Trophoblast cell (in vitro differentiated cells and primary cell): Measurements from ENCODE around the gene RBM39.
"Not testable (repeated sequence)": the region's sequence is repeated elsewhere in the genome, so short reads cannot be mapped to it uniquely, and the experiment has no call there.

Source experiments
- DNase-seq, 2 donors: peaks; one replicate each; pipeline ENCODE4 v3.0.0-alpha.2; 2016
- H2AFZ ChIP-seq: 2 replicates; pipeline ENCODE4 v1.6.1; 2013; ENCODE audit warnings: low read length, moderate library complexity, mild to moderate bottlenecking; ENCODE audit not compliant: insufficient read depth, poor library complexity
- H2AK5ac ChIP-seq: 2 replicates; pipeline ENCODE4 v1.6.1; 2013; ENCODE audit warnings: mild to moderate bottlenecking, low read length
- H2BK120ac ChIP-seq: 2 replicates; pipeline ENCODE4 v1.6.1; 2013; ENCODE audit warnings: low read length, mild to moderate bottlenecking, moderate library complexity; ENCODE audit not compliant: insufficient read depth, poor library complexity
- H2BK12ac ChIP-seq: 2 replicates; pipeline ENCODE4 v1.6.1; 2013; ENCODE audit warnings: mild to moderate bottlenecking, low read length, moderate library complexity
- H2BK5ac ChIP-seq: 2 replicates; pipeline ENCODE4 v1.6.1; 2013; ENCODE audit warnings: low read length, low read depth, moderate library complexity, mild to moderate bottlenecking; ENCODE audit not compliant: poor library complexity
- H3K14ac ChIP-seq: 2 replicates; pipeline ENCODE4 v1.6.1; 2013; ENCODE audit warnings: mild to moderate bottlenecking, low read length
- H3K18ac ChIP-seq: 2 replicates; pipeline ENCODE4 v1.6.1; 2013; ENCODE audit warnings: mild to moderate bottlenecking, low read length
- H3K23ac ChIP-seq: 2 replicates; pipeline ENCODE4 v1.6.1; 2013; ENCODE audit warnings: low read length
- H3K27ac ChIP-seq: 2 replicates; pipeline ENCODE4 v1.5.1; 2013; ENCODE audit warnings: low read depth, mild to moderate bottlenecking, inconsistent platforms, low read length, moderate library complexity
- H3K27me3 ChIP-seq: 2 replicates; pipeline ENCODE4 v1.6.1; 2013; ENCODE audit warnings: inconsistent platforms, mild to moderate bottlenecking, low read length, moderate library complexity; ENCODE audit not compliant: insufficient read depth
- H3K36me3 ChIP-seq, 2 experiments: 1 replicate in 1 of 2; 2 replicates in 1 of 2; pipeline ENCODE4 v1.6.1; 2013; ENCODE audit warnings: low read length in 2 of 2, mild to moderate bottlenecking in 2 of 2, moderate library complexity in 1 of 2; ENCODE audit not compliant: insufficient read depth in 2 of 2, control insufficient read depth in 1 of 2
- H3K4ac ChIP-seq: 2 replicates; pipeline ENCODE4 v1.6.1; 2013; ENCODE audit warnings: low read depth, mild to moderate bottlenecking, low read length, moderate library complexity
- H3K4me1 ChIP-seq, 2 experiments: 1 replicate in 1 of 2; 2 replicates in 1 of 2; pipeline ENCODE4 v1.6.1; 2013; ENCODE audit warnings: low read length in 2 of 2, mild to moderate bottlenecking in 2 of 2, moderate library complexity in 1 of 2; ENCODE audit not compliant: insufficient read depth in 2 of 2, control insufficient read depth in 1 of 2
- H3K4me2 ChIP-seq: 2 replicates; pipeline ENCODE4 v1.6.1; 2013; ENCODE audit warnings: inconsistent platforms, mild to moderate bottlenecking, low read length, moderate library complexity
- H3K4me3 ChIP-seq: 2 replicates; pipeline ENCODE4 v1.5.1; 2013; ENCODE audit warnings: mild to moderate bottlenecking, low read depth, low read length, inconsistent platforms
- H3K79me1 ChIP-seq: one replicate; pipeline ENCODE4 v1.6.1; 2013; ENCODE audit warnings: low read length
- H3K79me2 ChIP-seq: 2 replicates; pipeline ENCODE4 v1.6.1; 2013; ENCODE audit warnings: low read length, mild to moderate bottlenecking; ENCODE audit not compliant: control insufficient read depth, insufficient read depth, poor library complexity
- H3K9ac ChIP-seq: 2 replicates; pipeline ENCODE4 v1.6.1; 2013; ENCODE audit warnings: mild to moderate bottlenecking, low read length
- H3K9me3 ChIP-seq: 2 replicates; pipeline ENCODE4 v1.6.1; 2013; ENCODE audit warnings: low read depth, mild to moderate bottlenecking, control low read depth, inconsistent platforms, low read length; ENCODE audit not compliant: insufficient read depth
- H4K12ac ChIP-seq: 2 replicates; pipeline ENCODE4 v1.6.1; 2013; ENCODE audit warnings: low read depth, mild to moderate bottlenecking, low read length, moderate library complexity
- H4K8ac ChIP-seq: 2 replicates; pipeline ENCODE4 v1.6.1; 2013; ENCODE audit warnings: low read depth, mild to moderate bottlenecking, low read length, moderate library complexity
- H4K91ac ChIP-seq: one replicate; pipeline ENCODE4 v1.6.1; 2013; ENCODE audit warnings: low read depth, mild to moderate bottlenecking, low read length, moderate library complexity
- WGBS: extraction: QIAGEN DNeasy Blood & Tissue Kit; methylation state at CpG from one replicate; pipeline ENCODE4 v1.1.7; 2013; ENCODE audit warnings: missing lambda C conversion rate; ENCODE audit not compliant: insufficient read length, insufficient coverage; ENCODE audit errors: extremely low coverage; 5-methylcytosine and 5-hydroxymethylcytosine counted together

RBM39 gene

DNA sequence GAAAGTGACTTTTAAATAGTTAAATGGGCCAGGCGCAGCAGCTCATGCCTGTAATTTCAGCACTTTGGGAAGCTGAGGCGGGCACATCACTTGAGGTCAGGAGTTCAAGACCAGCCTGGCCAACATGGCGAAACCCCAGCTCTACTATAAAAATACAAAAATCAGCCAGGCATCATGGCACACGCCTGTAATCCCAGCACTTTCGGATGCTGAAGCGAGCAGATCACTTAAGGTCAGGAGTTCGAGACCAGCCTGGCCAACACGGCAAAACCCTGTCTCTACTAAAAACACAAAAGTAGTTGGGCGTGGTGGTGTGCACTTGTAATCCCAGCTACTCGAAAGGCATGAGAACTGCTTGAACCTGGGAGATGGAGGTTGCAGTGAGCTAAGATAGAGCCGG is 36.2 kb downstream of the RBM39 start:
- not testable (repeated sequence) for H2BK12ac ChIP-seq, H2AFZ ChIP-seq, H3K27me3 ChIP-seq, H2AK5ac ChIP-seq, H4K91ac ChIP-seq, H3K79me1 ChIP-seq, H3K4me2 ChIP-seq, H3K79me2 ChIP-seq, H3K14ac ChIP-seq, H3K9ac ChIP-seq, H2BK5ac ChIP-seq, H4K12ac ChIP-seq, H3K23ac ChIP-seq, H3K27ac ChIP-seq, H3K4me3 ChIP-seq, H3K18ac ChIP-seq, H3K4ac ChIP-seq, DNase-seq, H4K8ac ChIP-seq, H3K9me3 ChIP-seq, H3K4me1 ChIP-seq, H2BK120ac ChIP-seq
- H3K36me3 ChIP-seq, result peaks cover 15 to 27% of the 10 kb centered on the region in 2 experiments
- no CpG with 5 or more reads among the region's 11 CpGs for WGBS

DNA sequence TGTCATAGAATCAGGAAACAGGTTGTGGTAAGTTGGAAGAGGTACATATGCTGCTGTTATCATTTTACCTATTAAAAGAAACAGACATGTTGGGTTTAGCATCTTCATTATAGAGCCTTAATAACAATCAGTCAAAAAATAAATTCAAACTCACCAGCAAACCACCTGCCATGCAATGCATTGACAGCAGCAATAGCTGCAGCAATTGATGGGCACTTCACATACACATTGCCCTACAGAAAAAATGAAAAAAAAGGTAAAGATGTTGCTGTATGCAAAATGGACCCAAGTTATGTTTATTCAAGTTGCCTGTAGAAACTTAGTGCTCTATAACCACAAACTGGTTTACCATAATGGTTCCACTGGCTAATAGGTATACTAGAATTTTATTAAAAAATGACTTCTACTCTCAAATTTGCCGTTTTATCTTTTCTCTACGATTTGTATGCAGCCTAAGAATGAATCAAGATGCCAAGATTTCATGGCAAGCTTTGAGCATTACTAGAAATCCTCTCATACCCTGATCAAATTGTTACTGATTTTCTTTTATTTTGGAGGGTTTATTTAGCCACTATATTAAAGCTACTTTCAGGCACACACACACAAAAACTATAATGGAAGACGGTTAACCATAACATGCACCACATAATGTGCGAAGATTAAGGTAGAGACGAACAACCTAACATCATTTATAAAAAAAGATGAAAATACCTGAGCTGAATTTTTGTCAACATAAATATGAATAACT is 37.4 kb downstream of the RBM39 start:
- H3K9me3 ChIP-seq, result no peaks in the 10 kb centered on the region
- H2BK120ac ChIP-seq, result no peak overlapping the region
- no peak overlapping the region for H2AFZ ChIP-seq
- H4K12ac ChIP-seq, result no peak overlapping the region
- H2AK5ac ChIP-seq, result no peak overlapping the region
- H3K79me1 ChIP-seq, result no peaks in the 10 kb centered on the region
- H3K9ac ChIP-seq, result no peak overlapping the region
- H3K4me3 ChIP-seq, result no peak overlapping the region
- no peak overlapping the region for H2BK12ac ChIP-seq
- no peak overlapping the region for H4K91ac ChIP-seq
- H3K36me3 ChIP-seq, result peaks cover 15 to 27% of the 10 kb centered on the region in 2 experiments
- no peak overlapping the region for H3K23ac ChIP-seq
- no peak for DNase-seq
- no CpG with 5 or more reads among the region's 5 CpGs for WGBS
- H3K4ac ChIP-seq, result no peak overlapping the region
- H3K27ac ChIP-seq, result no peak overlapping the region
- no peak overlapping the region for H3K14ac ChIP-seq
- no peak overlapping the region for H2BK5ac ChIP-seq
- no peak overlapping the region for H3K4me2 ChIP-seq
- H4K8ac ChIP-seq, result no peak overlapping the region
- no peaks in the 10 kb centered on the region for H3K79me2 ChIP-seq
- no peaks in the 10 kb centered on the region for H3K27me3 ChIP-seq
- no peak overlapping the region for H3K18ac ChIP-seq
- H3K4me1 ChIP-seq, result no peaks in the 10 kb centered on the region

DNA sequence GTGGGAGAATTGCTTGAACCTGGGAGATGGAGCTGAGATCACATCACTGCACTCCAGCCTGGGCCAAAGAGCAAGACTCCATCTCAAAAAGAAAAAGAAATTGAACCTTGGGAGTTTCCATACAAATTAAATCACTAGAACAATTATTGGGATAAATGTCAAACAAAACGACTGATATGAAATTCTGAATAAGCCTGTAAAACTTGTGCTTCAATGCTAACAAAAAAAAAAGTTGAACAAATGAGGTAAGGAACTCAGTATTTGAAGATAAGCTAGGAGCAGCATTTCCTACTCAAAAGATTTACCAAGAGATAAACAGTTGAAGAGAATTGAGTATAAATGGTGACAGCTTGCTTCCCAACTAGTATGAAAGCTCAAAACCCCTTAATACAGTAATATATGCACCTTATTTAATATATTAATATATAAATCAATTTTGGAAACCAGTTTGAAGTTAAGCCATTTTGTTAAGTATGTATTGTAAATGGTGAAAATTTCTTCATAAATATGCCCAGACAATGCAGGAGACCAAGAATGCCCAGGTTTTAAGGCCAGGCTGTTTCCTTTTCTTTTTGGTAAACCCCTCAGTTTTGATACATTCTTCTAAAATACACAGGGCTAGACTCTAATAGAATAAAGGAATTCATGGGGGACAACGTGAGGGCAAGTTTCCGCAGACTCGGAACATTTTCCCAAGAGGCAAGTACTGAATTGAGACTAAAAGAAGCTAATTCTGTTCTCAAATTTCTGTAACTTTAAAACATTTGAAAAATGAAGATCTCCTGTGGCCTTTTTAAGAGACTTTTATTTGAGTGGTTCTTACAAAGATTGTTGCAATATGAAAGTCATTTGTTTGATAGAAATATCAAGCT is 39.0 kb downstream of the RBM39 start:
- Histone ChIP-seq H3K4me2 (no peak overlapping the region), H3K9ac (no peak overlapping the region), H3K27ac (no peak overlapping the region), H3K14ac (no peak overlapping the region), H3K18ac (no peak overlapping the region), H2BK12ac (no peak overlapping the region), H3K36me3 (peaks cover 15 to 24% of the 10 kb centered on the region in 2 experiments), H3K27me3 (no peaks in the 10 kb centered on the region), H2AK5ac (no peak overlapping the region), H3K79me1 (peaks cover 7% of the 10 kb centered on the region), H3K4me1 (peaks cover 4 to 5% of the 10 kb centered on the region in 2 experiments), H4K91ac (no peak overlapping the region), H3K9me3 (no peaks in the 10 kb centered on the region), H2AFZ (no peak overlapping the region), H2BK5ac (no peak overlapping the region), H4K12ac (no peak overlapping the region), H3K4me3 (no peak overlapping the region), H2BK120ac (no peak overlapping the region), H3K23ac (no peak overlapping the region), H3K4ac (no peak overlapping the region), H3K79me2 (peaks cover 8% of the 10 kb centered on the region), H4K8ac (no peak overlapping the region)
- DNase-seq, result peak in 1 of 2 donors; percentile 3
- no CpG with 5 or more reads among the region's 4 CpGs for WGBS

DNA sequence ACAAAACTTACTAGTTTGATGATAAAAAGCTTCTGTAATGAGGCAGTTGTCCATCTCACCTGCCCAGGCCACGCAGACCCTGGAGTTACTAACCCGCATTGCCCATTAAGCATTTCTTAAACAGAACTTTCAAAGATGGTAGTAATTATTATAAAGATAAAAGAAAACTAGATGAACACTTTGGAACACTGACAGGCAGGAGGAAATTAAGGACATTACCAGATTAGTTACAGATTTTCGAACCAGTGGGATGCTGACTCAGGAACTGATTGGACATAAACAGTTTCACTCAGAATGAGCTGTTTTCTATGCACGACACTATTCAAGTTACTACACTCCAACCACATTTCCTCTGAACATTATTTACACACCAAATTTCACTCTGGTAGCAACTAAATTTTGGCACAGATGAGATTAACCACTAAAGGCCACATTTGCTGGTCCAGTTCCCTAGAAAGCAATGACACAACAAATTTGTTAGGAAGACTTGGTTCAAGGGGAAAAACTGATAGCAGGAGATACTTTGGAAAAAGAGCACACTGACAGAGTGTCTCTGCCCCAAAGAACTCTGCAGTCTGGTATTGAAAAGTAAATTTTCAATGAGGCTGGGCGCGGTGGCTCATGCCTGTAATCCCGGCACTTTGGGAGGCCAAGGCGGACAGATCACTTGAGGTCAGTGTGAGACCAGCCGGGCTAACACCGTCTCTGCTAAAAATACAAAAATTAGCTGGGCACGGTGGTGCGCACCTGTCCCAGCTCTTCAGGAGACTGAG is 39.8 kb downstream of the RBM39 start:
- no peak overlapping the region for H2AFZ ChIP-seq
- no peak overlapping the region for H4K12ac ChIP-seq
- H4K8ac ChIP-seq, result no peak overlapping the region
- no peak overlapping the region for H2BK12ac ChIP-seq
- H3K36me3 ChIP-seq, result peaks cover 15 to 24% of the 10 kb centered on the region in 2 experiments
- no peak overlapping the region for H4K91ac ChIP-seq
- no peak overlapping the region for H3K18ac ChIP-seq
- no peak overlapping the region for H2BK5ac ChIP-seq
- peaks cover 7% of the 10 kb centered on the region for H3K79me1 ChIP-seq
- H3K79me2 ChIP-seq, result peaks cover 8% of the 10 kb centered on the region
- H3K27ac ChIP-seq, result no peak overlapping the region
- no peak overlapping the region for H3K23ac ChIP-seq
- no peak overlapping the region for H2BK120ac ChIP-seq
- no peak overlapping the region for H3K9ac ChIP-seq
- H3K9me3 ChIP-seq, result no peaks in the 10 kb centered on the region
- no peaks in the 10 kb centered on the region for H3K27me3 ChIP-seq
- H3K4me2 ChIP-seq, result no peak overlapping the region
- H2AK5ac ChIP-seq, result no peak overlapping the region
- H3K4ac ChIP-seq, result no peak overlapping the region
- H3K4me3 ChIP-seq, result no peak overlapping the region
- WGBS, result no CpG with 5 or more reads among the region's 12 CpGs
- DNase-seq, result peak in 1 of 2 donors; percentile 0
- peaks cover 5 to 6% of the 10 kb centered on the region in 2 experiments for H3K4me1 ChIP-seq
- no peak overlapping the region for H3K14ac ChIP-seq
